DMS79 (cell line): Measurements from ENCODE around the gene AMPD2.
A peak's percentile ranks its signal among the peaks of the same experiment; 100 is the strongest.

Experiments used
- DNase-seq: peaks from one replicate; lab custom pipeline; 2025; lab: John Stamatoyannopoulos, UW

AMPD2 gene

GRCh38 chr1:109619576-109620400 lies at the start of gene AMPD2, which contains the start of gene GNAT2:
Gene AMPD2, plus strand, starts transcription at chr1:109619837. Its CDS starts 1,339 bp downstream, at chr1:109621176.
Gene GNAT2, minus strand, starts transcription at chr1:109619616. Its CDS starts 6,746 bp downstream, at chr1:109612870.
- peak; percentile 5 for DNase-seq

- no peak for DNase-seq
Observed at GRCh38 chr1:109570414-109570813, 49.2 kb upstream of the AMPD2 start.

GRCh38 chr1:109573785-109574184 lies 45.9 kb upstream of the AMPD2 start:
- peak; percentile 9 for DNase-seq

GRCh38 chr1:109578947-109579443 lies 40.6 kb upstream of the AMPD2 start:
- no peak for DNase-seq

- DNase-seq, result no peak
Observed at GRCh38 chr1:109579491-109579890, 40.1 kb upstream of the AMPD2 start.

GRCh38 chr1:109582021-109582420 lies 37.6 kb upstream of the AMPD2 start:
- DNase-seq, result no peak

GRCh38 chr1:109584766-109585165 lies 34.9 kb upstream of the AMPD2 start:
- no peak for DNase-seq

GRCh38 chr1:109586055-109586454 lies 33.6 kb upstream of the AMPD2 start:
- no peak for DNase-seq

- no peak for DNase-seq
Observed at GRCh38 chr1:109589177-109589576, 30.5 kb upstream of the AMPD2 start.

GRCh38 chr1:109589679-109590078 lies 30.0 kb upstream of the AMPD2 start:
- DNase-seq, result no peak

- DNase-seq, result no peak
Observed at GRCh38 chr1:109592916-109593315, 26.7 kb upstream of the AMPD2 start.

- no peak for DNase-seq
Observed at GRCh38 chr1:109595531-109595930, 24.1 kb upstream of the AMPD2 start.

GRCh38 chr1:109598156-109598555 lies 21.5 kb upstream of the AMPD2 start:
- DNase-seq, result no peak

GRCh38 chr1:109598655-109599054 lies 21.0 kb upstream of the AMPD2 start:
- DNase-seq, result no peak

- no peak for DNase-seq
Observed at GRCh38 chr1:109603229-109603628, 16.4 kb upstream of the AMPD2 start.

GRCh38 chr1:109605381-109605780 lies 14.3 kb upstream of the AMPD2 start:
- no peak for DNase-seq

GRCh38 chr1:109609881-109610280 lies 9.8 kb upstream of the AMPD2 start:
- no peak for DNase-seq

- no peak for DNase-seq
Observed at GRCh38 chr1:109610609-109611307, 8.9 kb upstream of the AMPD2 start.

- DNase-seq, result no peak
Observed at GRCh38 chr1:109611308-109611990, 8.2 kb upstream of the AMPD2 start.

- DNase-seq, result no peak
Observed at GRCh38 chr1:109613361-109614147, 6.1 kb upstream of the AMPD2 start.

GRCh38 chr1:109615879-109616278 lies 3.8 kb upstream of the AMPD2 start:
- DNase-seq, result no peak

GRCh38 chr1:109616391-109616790 lies 3.2 kb upstream of the AMPD2 start:
- DNase-seq, result no peak
